Loucy (cell line): ENCODE data around the gene RARRES2.

Experiments
- H2AFZ ChIP-seq: fragments of 200-600 bp; sonication (generic); 2 replicates; pipeline ENCODE4 v1.6.0; 2016; ENCODE audit warnings: antibody characterized with exemption, mild to moderate bottlenecking, low read length, moderate library complexity
- H3F3A ChIP-seq: fragments of 200-600 bp; 2 replicates; pipeline ENCODE4 v1.6.0; 2016; ENCODE audit warnings: antibody characterized with exemption, low read depth, mild to moderate bottlenecking
- H3K27me3 ChIP-seq: fragments of 200-600 bp; sonication (generic); 2 replicates; pipeline ENCODE4 v1.6.1; 2014; ENCODE audit warnings: low read length, mild to moderate bottlenecking; ENCODE audit not compliant: insufficient read depth, poor library complexity, severe bottlenecking
- H3K36me3 ChIP-seq: fragments of 200-600 bp; sonication (generic); 2 replicates; pipeline ENCODE4 v1.6.1; 2016; ENCODE audit warnings: low read length; ENCODE audit not compliant: insufficient read depth
- H3K4me1 ChIP-seq: fragments of 200-600 bp; sonication (generic); 2 replicates; pipeline ENCODE4 v1.5.1; 2014; ENCODE audit warnings: low read length, mild to moderate bottlenecking; ENCODE audit not compliant: insufficient read depth, poor library complexity, severe bottlenecking
- H3K4me2 ChIP-seq: fragments of 200-600 bp; sonication (generic); 2 replicates; pipeline ENCODE4 v1.6.0; 2014; ENCODE audit warnings: antibody characterized with exemption, low read length, low read depth, mild to moderate bottlenecking; ENCODE audit not compliant: poor library complexity, severe bottlenecking
- H3K4me3 ChIP-seq: fragments of 200-600 bp; sonication (generic); 2 replicates; pipeline ENCODE4 v1.5.1; 2014; ENCODE audit warnings: low read length, mild to moderate bottlenecking, mixed read lengths; ENCODE audit not compliant: poor library complexity, severe bottlenecking
- H3K79me2 ChIP-seq: fragments of 200-600 bp; sonication (generic); 2 replicates; pipeline ENCODE4 v1.6.1; 2014; ENCODE audit warnings: low read length; ENCODE audit not compliant: insufficient read depth
- H3K9ac ChIP-seq: fragments of 200-600 bp; sonication (generic); 2 replicates; pipeline ENCODE4 v1.6.0; 2014; ENCODE audit warnings: mild to moderate bottlenecking, low read depth, low read length, moderate library complexity; ENCODE audit not compliant: poor library complexity, severe bottlenecking
- H3K9me2 ChIP-seq: fragments of 200-600 bp; sonication (generic); replicated peaks from 2 replicates; pipeline ENCODE4 v1.6.1; 2016; ENCODE audit warnings: low read depth, low read length, mixed read lengths
- H3K9me3 ChIP-seq: fragments of 200-600 bp; sonication (generic); 2 replicates; pipeline ENCODE4 v1.6.1; 2014; ENCODE audit warnings: mild to moderate bottlenecking, antibody characterized with exemption, low read length, low read depth; ENCODE audit not compliant: insufficient read depth
- H4K20me1 ChIP-seq: fragments of 200-600 bp; sonication (generic); 2 replicates; pipeline ENCODE4 v1.6.0; 2014; ENCODE audit warnings: antibody characterized with exemption, low read length, mild to moderate bottlenecking; ENCODE audit not compliant: insufficient read depth, poor library complexity, severe bottlenecking
- CTCF ChIP-seq: fragments of 200-600 bp; sonication (generic); conservative IDR thresholded peaks from 2 replicates; pipeline ENCODE4 v1.5.1; 2014; ENCODE audit warnings: mild to moderate bottlenecking, antibody characterized with exemption, low read length
- EZH2phosphoT487 ChIP-seq: fragments of 200-600 bp; IDR thresholded peaks from 2 replicates; pipeline ENCODE4 v1.6.1; 2018; ENCODE audit warnings: antibody characterized with exemption, mild to moderate bottlenecking, moderate library complexity, borderline replicate concordance

RARRES2 gene

GRCh38 chr7:150380463-150380862, 39.0 kb upstream of the RARRES2 start:
- H3K4me3 ChIP-seq: peak overlapping the region; percentile 98
- TF ChIP-seq CTCF (no peak), EZH2phosphoT487 (no peak)
- H3K79me2 ChIP-seq: peaks cover 62% of the 10 kb centered on the region
- H4K20me1 ChIP-seq: peaks cover 13% of the 10 kb centered on the region
- H3F3A ChIP-seq: peaks cover 5% of the 10 kb centered on the region; the same call in 1 of the 2 replicates
- peaks cover 5% of the 10 kb centered on the region for H3K27me3 ChIP-seq
- no peak overlapping the region for H2AFZ ChIP-seq
- no peaks in the 10 kb centered on the region for H3K36me3 ChIP-seq
- peak overlapping the region; percentile 94 for H3K9ac ChIP-seq
- H3K4me1 ChIP-seq: peaks cover 65% of the 10 kb centered on the region
- H3K9me2 ChIP-seq: no peaks in the 10 kb centered on the region
- H3K4me2 ChIP-seq: peak overlapping the region; percentile 96
- H3K9me3 ChIP-seq: no peaks in the 10 kb centered on the region

- H3K9me3 ChIP-seq: no peaks in the 10 kb centered on the region
- peak overlapping the region; percentile 94 for H3K9ac ChIP-seq
- peaks cover 13% of the 10 kb centered on the region for H4K20me1 ChIP-seq
- no peak for TF ChIP-seq CTCF
- H3K27me3 ChIP-seq: peaks cover 5% of the 10 kb centered on the region
- peak overlapping the region; percentile 73 for H2AFZ ChIP-seq
- H3K4me3 ChIP-seq: peak overlapping the region; percentile 98
- H3F3A ChIP-seq: peaks cover 5% of the 10 kb centered on the region; the same call in 1 of the 2 replicates
- H3K4me2 ChIP-seq: peak overlapping the region; percentile 96
- peaks cover 58% of the 10 kb centered on the region for H3K79me2 ChIP-seq
- H3K9me2 ChIP-seq: no peaks in the 10 kb centered on the region
- no peaks in the 10 kb centered on the region for H3K36me3 ChIP-seq
- H3K4me1 ChIP-seq: peaks cover 65% of the 10 kb centered on the region
Observed at GRCh38 chr7:150379441-150380379, 38.3 kb upstream of the RARRES2 start.

DNA sequence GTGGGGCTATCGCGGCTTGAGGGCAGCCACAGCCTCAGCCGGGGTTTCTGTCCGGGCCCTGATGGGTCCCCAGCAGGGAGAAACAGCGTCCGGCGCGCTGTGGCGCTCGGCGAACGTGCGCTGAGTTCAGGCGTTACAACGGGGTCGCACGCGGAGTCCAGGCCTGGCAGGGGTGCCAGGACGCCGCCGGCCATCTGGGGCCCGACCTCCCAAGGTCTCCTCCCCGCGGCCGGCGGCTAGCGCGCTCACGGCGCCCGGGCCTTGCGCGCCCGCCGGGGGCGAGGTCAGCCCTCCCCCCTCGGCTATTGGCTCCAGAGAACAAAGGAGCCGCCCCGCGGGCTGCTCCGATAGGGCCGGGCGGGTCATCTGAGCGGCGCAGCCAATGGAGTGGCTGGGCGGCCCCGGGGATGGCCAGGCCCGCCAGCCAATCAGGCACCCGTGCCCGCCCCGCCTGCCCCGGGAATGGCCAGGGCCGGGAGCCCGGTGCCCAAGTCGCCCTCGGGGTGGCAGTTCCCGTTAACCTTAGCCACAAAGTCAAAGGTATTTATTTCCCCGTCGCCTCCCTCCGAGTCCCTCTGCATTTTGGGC, 37.5 kb upstream of the RARRES2 start, which contains the start of gene ZNF775:
ZNF775 (plus strand) TSS at position 478 of the 588 bp plus-strand sequence. CDS start 9,141 bp downstream, outside the sequence.
- TF ChIP-seq CTCF (no peak), EZH2phosphoT487 (no peak)
- Histone ChIP-seq H3K9me2 (no peaks in the 10 kb centered on the region), H3K9me3 (no peaks in the 10 kb centered on the region), H3K36me3 (peaks cover 4% of the 10 kb centered on the region; the same call in 1 of the 2 replicates), H4K20me1 (peaks cover 17% of the 10 kb centered on the region), H3K4me1 (peaks cover 58% of the 10 kb centered on the region), H2AFZ (peak within 1 kb of the TSS; percentile 73), H3F3A (peaks cover 5% of the 10 kb centered on the region; the same call in 1 of the 2 replicates), H3K4me3 (peak within 1 kb of the TSS; percentile 98), H3K79me2 (peaks cover 58% of the 10 kb centered on the region), H3K4me2 (peak within 1 kb of the TSS; percentile 96), H3K27me3 (peaks cover 5% of the 10 kb centered on the region), H3K9ac (peak within 1 kb of the TSS; percentile 96)
